WTC11 (cell line): ENCODE results near the gene ING2.

Experiments used
- CTCF ChIP-seq: fragments of 200-600 bp; IDR thresholded peaks from 2 replicates; pipeline ENCODE4 v1.8.0; 2022; ENCODE audit warnings: antibody characterized with exemption
- E2F1 ChIP-seq: sonication (generic); formaldehyde crosslinking; IDR thresholded peaks from 2 replicates; pipeline ENCODE4 v1.8.0; 2022; ENCODE audit warnings: mild to moderate bottlenecking, missing genetic modification reagents
- TCF7 ChIP-seq: sonication (generic); formaldehyde crosslinking; IDR thresholded peaks from 2 replicates; pipeline ENCODE4 v1.8.0; 2022; ENCODE audit warnings: mild to moderate bottlenecking, low read depth, missing genetic modification reagents, moderate library complexity
- TEAD1 ChIP-seq: sonication (generic); formaldehyde crosslinking; IDR thresholded peaks from 2 replicates; pipeline ENCODE4 v1.8.0; 2022; ENCODE audit warnings: mild to moderate bottlenecking, missing genetic modification reagents

GRCh38 chr4:183554346-183554686, 49.5 kb downstream of the ING2 start:
- no peak for TF ChIP-seq CTCF
- no peak for TF ChIP-seq E2F1 (CRISPR knock-in tag)
- no peak for TF ChIP-seq TEAD1 (CRISPR knock-in tag)
- TF ChIP-seq TCF7 (CRISPR knock-in tag), result no peak
